ENCODE data around the gene A1CF. TPM values are rescaled to one million over a fixed set of nuclear protein-coding genes. Genes with fewer than 3 reads are reported as not detected.

A1CF gene
- total RNA-seq, 4 donors from 2014 or later, result not detected

DNA sequence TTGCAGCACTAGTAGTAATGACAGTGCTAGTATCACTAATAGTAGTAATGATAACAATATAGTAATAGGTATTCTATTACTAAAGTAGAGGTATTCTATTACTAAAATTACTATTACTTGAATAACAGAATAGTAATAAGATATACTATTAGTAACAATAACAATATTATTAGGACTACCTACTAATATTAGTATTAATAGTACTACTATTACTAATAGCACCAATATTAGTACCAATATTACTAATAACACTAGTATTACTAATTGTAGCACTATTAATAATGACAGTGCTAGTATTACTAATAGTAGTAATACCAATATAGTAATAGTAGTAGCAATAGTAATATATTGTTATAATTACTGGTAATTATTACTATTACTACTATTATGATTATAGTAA, 24.1 kb downstream of the A1CF start:
- no peak overlapping the region for H3K27ac ChIP-seq
- TF ChIP-seq POLR2A (IDR thresholded peaks at IDR 0.05) (no peak), EP300 (IDR thresholded peaks at IDR 0.05) (no peak), CTCF (IDR thresholded peaks at IDR 0.05) (no peak)

DNA sequence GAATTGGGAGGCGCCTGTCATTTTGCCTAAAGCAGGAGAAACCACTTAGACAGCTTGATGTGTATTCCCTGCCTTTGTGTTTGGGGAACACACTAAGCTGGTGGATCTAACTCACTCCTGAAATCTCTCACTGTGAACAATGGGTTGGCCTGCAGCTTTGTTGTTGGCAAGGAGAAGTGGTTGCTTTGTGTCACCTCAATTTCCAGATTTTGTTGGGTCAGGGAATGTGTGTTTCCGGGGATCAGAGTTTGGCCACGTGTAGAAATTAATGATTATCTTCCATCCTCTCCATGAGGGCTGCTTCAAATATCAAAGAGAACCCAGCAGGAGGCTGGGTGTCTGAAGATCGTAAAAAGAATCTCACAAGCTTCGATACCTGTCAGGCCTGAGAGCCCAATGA, 27.8 kb downstream of the A1CF start:
- Histone ChIP-seq H3K36me3 (no peaks in the 10 kb centered on the region), H3K4me1 (no peaks in the 10 kb centered on the region), H3K27ac (no peak overlapping the region), H3K9me3 (no peaks in the 10 kb centered on the region), H3K4me3 (no peak overlapping the region), H3K27me3 (no peaks in the 10 kb centered on the region)
- WGBS, 2 donors, result 44 to 48% methylated on average over 5 of the region's 5 CpGs
- TF ChIP-seq EP300 (IDR thresholded peaks at IDR 0.05) (no peak), POLR2A (IDR thresholded peaks at IDR 0.05) (no peak), CTCF (IDR thresholded peaks at IDR 0.05) (no peak)
- DNase-seq (ENCODE audit: low spot score in 2 of 2), result no peak

More for the DNA sequence above, 24.1 kb downstream of the A1CF start:
- no peak for DNase-seq (ENCODE audit: low spot score in 2 of 2)
- H3K4me1 ChIP-seq, result no peaks in the 10 kb centered on the region
- no peak overlapping the region for H3K4me3 ChIP-seq
- H3K27me3 ChIP-seq, result no peaks in the 10 kb centered on the region
- H3K9me3 ChIP-seq, result no peaks in the 10 kb centered on the region
- no peaks in the 10 kb centered on the region for H3K36me3 ChIP-seq

GRCh38 chr10:50855461-50855860, 30.0 kb downstream of the A1CF start:
- H3K36me3 ChIP-seq, result no peaks in the 10 kb centered on the region
- 70 to 73% methylated on average over 1 of the region's 1 CpG for WGBS, 2 donors

DNA sequence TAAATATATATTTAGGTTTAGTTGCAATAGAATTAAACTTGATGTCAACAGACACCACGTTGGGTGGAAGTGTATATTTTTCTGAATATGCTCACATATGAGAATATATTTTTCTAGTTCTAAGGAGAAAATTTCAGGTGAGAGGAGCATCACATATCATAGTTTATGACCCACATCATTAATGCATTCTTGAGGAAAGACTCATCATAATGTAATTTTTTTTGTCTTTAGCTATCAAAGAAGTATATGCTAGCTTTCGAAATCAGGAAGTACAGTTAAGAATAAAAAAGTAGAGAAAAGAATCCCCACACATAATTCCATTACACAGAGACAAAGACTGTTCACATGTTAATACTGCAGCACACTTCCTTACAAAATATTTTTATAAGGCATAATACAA, 30.4 kb downstream of the A1CF start:
- peaks cover 0 to 3% of the 10 kb centered on the region in 2 donors for H3K27me3 ChIP-seq
- no peak overlapping the region for H3K27ac ChIP-seq
- 81 to 84% methylated on average over 2 of the region's 2 CpGs for WGBS, 2 donors
- H3K36me3 ChIP-seq, result no peaks in the 10 kb centered on the region
- H3K4me3 ChIP-seq, result no peak overlapping the region
- no peak for DNase-seq (ENCODE audit: low spot score in 2 of 2)
- no peaks in the 10 kb centered on the region for H3K4me1 ChIP-seq
- H3K9me3 ChIP-seq, result no peaks in the 10 kb centered on the region
- TF ChIP-seq POLR2A (IDR thresholded peaks at IDR 0.05) (no peak), CTCF (IDR thresholded peaks at IDR 0.05) (no peak), EP300 (IDR thresholded peaks at IDR 0.05) (no peak)

More at GRCh38 chr10:50855461-50855860, 30.0 kb downstream of the A1CF start:
- peaks cover 0 to 3% of the 10 kb centered on the region in 2 donors for H3K27me3 ChIP-seq
- H3K4me1 ChIP-seq, result no peaks in the 10 kb centered on the region
- TF ChIP-seq EP300 (IDR thresholded peaks at IDR 0.05) (no peak), POLR2A (IDR thresholded peaks at IDR 0.05) (no peak), CTCF (IDR thresholded peaks at IDR 0.05) (no peak)
- no peak for DNase-seq (ENCODE audit: low spot score in 2 of 2)
- H3K27ac ChIP-seq, result no peak overlapping the region
- no peak overlapping the region for H3K4me3 ChIP-seq
- H3K9me3 ChIP-seq, result no peaks in the 10 kb centered on the region

DNA sequence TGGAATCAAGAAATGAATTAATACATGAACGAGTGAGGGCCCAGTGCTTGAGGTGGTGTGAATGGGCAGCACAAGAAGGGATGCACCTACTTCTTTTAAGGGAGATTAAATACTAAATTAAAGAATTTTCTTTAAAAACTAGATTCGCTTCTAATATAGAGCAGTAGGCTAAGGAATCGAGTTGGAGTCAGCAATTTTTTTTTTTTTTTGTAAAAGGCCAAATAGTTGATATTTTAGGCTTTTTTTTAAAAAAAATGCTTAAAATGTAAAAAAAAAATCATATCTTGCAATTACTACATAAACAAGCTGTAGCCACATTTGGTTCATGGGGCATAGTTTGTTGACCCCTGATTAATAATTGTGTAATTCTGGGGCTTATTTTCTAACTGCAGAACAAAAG, 31.9 kb downstream of the A1CF start:
- no peak for DNase-seq (ENCODE audit: low spot score in 2 of 2)
- H3K9me3 ChIP-seq, result no peaks in the 10 kb centered on the region
- 86% methylated on average over 3 of the region's 3 CpGs for WGBS, 2 donors
- H3K27ac ChIP-seq, result no peak overlapping the region
- H3K4me1 ChIP-seq, result no peaks in the 10 kb centered on the region
- no peaks in the 10 kb centered on the region for H3K36me3 ChIP-seq
- peaks cover 0 to 3% of the 10 kb centered on the region in 2 donors for H3K27me3 ChIP-seq
- no peak overlapping the region for H3K4me3 ChIP-seq
- TF ChIP-seq POLR2A (IDR thresholded peaks at IDR 0.05), result no peak
- no peak for TF ChIP-seq CTCF (IDR thresholded peaks at IDR 0.05)
- TF ChIP-seq EP300 (IDR thresholded peaks at IDR 0.05), result no peak
